SKM-1 treated with dmso at 0.1 percent for 144 hours (cell line): ENCODE measurements around the gene SEMA5B.

Experiments used
- DNase-seq: peaks from one replicate; lab custom pipeline; 2025; ENCODE audit not compliant: unreplicated experiment; lab: John Stamatoyannopoulos, UW

The SEMA5B gene

DNA sequence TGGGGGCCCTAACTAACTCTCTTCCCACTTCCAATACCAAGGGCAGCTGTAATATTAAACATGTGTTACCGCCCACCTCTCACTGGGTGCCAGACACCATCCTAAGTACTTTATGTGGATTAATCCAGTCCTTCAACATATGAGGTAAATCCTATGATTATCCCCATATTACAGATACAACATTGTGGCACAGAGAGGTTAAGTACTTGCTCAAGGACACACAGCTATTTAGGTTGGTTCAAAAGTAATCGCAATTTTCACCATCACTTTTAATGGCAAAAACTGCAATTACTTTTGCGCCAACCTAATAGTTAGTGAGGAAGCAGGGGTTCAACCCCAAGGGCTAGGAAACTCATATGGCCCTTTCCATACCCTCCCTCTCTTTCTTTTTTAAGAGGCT lies 100.8 kb downstream of the SEMA5B start:
- DNase-seq, result no peak

DNA sequence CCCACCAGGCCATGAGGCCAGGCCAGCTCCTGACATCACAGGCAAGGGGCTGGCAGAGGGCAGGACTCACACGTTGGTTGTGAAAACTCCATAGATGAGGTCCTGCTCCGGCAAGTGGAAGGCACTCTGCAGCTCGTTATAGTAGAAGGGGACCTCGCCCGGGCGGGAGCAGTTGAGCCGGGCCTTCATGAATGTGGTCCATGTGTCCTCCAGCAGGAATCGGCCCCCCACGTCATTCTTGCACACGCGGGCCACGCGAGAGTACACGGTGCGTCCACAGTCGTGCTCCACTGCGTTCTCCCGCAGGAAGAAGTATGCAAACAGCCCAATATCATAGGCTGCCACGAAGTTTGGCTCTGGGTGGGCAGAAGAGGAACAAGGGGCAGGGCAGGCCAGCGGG lies 101.2 kb downstream of the SEMA5B start:
- DNase-seq, result no peak

DNA sequence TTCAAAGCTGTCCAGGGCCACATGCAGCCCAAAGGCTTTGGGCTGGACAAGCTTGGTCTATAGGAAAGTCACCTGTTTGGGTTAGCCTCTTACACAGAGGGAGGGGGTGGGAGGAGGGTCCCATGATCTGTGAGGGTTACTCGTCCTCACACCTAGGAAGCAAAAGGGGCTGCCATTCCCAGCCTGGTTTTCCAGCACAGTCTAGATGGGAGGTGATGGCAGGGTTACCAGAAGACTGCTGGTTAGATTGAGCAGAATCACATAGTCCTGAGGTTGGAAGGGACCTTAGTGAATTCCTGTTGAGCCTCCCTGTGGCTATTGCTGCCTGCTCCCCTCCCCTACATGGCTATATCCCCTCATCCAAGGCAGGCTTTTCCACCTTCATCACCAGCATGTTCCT lies 101.8 kb downstream of the SEMA5B start:
- no peak for DNase-seq

DNA sequence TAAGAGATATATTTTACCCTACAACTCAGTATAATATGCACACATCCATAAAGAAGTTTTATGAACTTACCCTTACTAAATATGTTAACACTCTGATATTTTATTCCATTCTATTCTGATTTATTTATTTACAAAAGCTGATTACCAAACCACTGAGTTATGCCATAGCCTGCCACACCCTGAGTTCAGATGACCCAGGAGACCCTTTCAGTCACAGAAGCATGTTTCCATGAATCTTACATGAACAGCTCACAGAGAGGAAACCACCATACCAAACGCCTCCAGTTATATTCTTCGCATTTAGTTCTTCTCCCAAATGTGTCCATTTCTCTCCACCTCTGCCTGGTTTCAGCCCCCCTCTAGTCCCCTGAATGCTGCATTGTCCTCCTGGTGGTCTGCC lies 103.5 kb downstream of the SEMA5B start:
- no peak for DNase-seq

DNA sequence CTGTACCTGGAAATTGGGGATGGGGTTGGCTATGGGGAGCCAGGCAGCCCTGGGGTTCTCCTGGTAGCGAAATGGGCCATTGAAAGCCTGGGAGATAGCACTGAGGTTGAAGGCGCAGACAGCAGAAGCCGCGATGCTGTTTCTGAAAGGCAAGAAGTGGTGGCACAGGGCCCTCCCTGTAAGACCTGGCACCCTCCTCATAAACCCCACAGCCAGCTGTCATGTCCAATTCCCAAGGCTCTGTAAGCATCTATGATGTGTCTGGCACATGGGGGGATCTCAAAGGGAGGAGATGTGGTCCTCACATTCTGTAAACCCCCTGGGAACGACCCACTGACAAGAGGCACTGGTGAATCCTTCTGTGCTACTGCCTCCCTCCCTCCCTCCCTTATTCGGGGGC lies 104.0 kb downstream of the SEMA5B start:
- DNase-seq, result no peak

DNA sequence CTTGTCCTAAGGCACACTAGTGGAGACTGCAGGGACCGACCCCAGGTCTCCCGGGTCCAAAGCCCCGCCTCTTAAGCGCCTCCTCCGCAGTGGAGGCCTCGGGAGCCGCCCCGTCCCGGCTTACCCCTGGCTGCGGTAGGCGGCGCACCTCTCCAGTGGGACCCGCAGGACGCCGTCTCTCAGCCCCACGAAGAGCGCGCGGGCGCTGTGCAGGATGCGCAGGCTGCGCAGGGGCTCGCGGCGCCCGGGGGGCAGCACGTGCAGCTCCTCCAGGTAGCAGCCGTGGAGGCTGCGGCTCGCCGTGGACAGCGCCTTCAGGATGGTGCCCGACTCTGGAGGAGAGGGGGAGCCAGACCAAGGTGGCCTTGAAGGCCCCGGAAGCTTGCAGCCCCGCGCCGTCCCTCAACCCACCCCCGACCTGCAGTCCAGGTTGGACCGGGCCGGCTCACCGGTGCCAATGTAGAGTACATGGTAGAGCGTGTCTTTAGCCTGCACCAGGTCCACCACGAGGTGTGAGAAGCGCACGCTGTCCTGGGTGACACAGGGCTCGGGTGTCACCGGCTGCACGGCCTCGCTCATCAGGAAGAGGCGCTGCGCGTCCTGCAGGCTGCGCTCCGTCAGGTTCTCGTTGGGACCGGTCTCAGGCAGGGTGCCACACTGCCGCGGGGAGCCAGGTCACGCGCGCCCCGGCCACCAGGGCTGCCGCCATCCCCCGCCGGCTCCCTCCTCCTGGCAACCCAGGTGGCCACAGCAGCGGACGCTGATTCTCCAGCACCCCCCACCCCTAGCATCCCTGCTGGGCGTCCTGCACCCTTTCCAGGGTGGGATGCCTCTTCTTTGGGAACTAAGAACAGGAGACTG lies 105.5 kb downstream of the SEMA5B start:
- no peak for DNase-seq

DNA sequence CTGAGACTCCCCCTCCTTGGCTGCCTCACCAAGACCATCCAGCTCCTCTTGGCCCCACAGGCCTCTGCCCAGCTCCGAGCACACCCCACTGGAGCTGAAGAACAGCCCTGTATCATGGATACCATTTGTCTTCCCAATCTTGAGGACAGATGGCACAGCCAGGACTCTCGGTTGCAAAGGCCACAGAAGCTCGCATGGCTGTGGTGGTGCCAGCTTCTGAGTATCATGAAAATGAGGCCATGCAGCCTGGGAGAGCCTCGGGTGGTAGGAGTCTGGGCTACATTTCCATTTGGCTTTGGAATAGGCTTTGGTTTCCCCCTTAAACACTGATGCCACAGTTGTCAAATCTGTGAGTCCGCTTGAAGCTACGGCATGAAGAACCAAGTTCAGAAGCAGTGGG lies 106.6 kb downstream of the SEMA5B start:
- DNase-seq, result no peak

DNA sequence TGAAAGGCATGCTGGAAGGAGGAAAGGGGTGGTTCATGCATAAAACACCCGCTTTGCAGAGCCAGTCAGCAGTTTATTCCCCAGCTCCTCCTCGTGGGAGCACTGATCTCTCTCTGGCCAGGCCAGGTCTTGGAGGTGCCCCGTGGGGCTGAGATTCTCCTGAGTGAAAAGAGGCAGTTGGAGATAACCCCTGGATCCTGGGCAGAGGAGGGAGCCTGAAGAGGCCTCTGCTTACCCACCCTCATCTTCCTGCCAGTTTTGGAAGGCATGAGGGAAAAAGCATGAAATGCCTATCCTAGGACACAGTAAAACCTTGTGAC lies 108.3 kb downstream of the SEMA5B start:
- no peak for DNase-seq

DNA sequence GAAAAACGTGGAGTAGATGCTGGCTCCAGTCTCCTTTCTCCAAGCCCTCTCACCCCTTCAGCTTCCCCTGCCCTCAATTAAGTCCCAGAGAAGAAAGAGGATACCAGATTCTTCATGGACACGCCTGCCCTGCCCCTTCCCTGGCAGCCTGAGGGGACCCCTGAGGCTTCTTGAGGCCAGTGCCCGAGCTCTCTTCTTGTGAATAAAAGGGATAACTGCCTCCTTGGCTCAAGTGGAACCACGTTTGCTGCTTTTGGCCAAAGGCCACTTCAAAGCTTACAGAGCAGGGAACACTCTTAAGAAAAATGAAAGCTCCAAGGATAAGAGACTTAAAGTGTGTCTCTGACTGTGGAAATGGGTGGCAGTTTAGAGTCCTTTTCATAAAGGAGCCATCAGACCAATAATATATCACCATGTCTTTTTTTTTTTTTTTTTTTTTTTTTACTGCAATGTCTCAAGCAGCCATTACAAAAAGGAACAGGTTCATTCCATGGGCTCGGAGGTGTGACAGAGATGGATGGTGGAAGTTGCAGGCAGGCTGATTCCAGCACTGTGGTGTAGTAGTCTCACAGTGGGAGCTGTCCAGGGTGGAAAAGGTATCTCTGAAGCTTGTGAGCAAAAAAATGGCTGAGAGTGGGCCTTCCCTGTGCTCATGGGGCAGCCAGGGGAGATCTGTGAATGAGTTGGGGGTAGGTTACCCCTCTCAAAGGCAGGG lies 108.8 kb downstream of the SEMA5B start:
- no peak for DNase-seq

DNA sequence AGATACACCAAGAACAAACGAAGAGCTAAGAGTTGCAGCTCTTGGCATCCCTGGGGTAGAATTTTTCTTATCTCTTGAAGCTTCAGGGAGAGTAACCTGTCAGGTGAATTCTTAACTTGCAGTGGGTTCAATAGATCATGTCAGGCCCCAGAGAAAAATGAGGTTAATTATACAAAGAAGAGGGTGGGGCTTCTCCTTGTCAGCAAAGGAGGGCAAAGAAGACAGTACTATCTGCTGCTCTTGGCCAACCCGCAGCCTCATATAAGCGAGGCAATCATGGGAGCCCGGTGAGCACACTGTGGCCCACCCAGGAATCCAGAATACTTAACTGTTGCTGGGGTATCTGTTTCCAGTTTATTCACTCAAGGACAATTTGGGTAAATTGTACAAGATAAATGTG lies 110.2 kb downstream of the SEMA5B start:
- no peak for DNase-seq

DNA sequence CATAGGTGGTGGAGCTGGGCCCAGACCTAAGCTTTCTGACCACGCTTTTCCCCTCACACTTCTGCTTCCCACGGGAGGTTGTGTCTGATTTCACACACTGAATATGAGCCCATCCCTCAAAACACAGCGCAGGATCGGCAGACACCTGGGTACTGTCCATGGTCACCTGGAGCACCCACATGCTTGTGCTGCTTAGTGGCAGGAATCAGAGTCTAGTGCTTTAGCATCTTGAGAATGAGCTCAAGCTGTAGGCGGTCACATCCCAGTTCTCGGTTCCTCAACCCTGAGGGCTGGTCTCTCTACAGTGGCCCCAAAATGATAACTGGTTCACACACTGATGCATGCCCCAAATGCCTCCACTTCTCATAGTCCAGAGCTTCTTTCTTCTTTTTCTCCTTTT lies 111.0 kb downstream of the SEMA5B start:
- no peak for DNase-seq

DNA sequence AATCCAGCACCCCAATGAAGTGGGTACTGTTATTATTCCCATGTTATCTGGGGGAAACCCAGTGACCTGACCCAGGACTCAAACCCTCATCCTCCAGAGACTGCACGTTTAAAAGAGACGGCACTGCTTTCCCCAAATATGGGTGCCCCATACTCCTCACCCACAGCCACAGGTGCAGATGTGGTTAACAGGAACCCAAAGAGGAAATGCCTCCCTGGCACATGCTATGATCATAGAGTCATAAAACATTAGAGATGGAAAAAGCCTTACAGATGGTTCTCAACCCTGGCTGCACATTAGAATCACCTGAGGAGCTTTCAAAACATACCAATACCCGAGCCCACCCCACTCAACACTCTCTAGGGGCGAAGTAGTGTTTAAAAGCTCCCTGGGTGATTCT lies 111.5 kb downstream of the SEMA5B start:
- DNase-seq, result no peak

DNA sequence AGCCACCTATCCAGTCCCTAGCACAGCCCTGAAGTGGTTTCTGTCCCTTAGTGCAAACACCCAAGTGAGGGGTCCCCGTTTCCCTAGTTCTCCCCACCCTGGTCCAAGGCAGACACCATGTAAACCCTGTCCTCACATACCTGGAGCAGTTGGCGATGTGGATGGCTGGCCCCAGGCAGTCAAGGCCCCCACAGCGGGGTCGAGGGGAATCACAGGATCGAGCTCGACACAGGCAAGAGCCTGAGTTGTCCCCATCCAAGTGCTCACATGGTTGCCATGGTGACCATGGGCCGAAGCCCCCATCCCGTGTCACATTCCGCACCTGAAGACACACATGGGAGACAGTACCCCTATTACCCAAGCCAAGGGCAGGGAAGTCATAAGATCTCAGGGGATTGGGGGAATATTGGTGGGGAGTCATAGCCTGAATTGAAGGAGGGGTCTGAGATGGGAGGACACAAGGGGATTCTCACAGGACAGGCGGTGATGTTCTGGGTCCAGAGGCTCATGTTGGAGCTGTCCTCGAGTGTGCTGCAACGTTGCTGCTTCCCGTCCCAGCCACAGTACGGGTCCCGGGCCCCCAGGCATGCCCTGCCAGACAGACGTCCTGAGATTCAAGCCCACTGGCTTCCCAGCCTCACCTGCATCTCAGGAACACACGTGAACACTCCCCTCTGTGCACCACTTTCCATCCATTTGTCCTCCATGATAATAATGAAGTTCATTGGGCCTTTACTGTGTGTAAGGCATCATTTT lies 112.1 kb downstream of the SEMA5B start:
- DNase-seq, result no peak

DNA sequence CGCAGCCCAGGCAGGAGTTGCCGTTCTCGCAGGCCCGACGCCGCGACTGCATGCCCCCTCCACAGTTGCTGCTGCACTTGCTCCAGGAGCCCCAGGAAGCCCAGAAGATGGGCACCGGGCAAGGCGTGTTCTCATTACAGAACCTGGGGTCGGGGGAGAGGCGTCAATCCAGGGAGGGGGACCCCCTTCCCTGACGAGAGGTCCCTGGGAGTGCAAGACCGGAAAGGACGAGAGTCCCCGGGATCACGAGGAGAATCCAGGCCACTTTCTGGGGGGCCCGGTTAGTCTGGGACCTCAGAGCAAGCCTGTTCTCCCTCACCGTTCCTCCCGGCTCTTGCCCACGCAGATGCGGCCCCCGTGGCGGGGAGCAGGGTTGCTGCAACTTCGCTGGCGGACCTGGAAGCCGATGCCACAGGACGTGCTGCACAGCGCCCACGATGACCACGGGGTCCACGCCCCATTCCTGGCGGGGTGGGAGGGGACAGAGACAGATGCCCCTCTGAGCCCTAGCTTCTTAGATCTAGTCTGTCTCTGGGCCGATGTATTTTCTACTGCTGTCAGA lies 113.9 kb downstream of the SEMA5B start:
- no peak for DNase-seq

DNA sequence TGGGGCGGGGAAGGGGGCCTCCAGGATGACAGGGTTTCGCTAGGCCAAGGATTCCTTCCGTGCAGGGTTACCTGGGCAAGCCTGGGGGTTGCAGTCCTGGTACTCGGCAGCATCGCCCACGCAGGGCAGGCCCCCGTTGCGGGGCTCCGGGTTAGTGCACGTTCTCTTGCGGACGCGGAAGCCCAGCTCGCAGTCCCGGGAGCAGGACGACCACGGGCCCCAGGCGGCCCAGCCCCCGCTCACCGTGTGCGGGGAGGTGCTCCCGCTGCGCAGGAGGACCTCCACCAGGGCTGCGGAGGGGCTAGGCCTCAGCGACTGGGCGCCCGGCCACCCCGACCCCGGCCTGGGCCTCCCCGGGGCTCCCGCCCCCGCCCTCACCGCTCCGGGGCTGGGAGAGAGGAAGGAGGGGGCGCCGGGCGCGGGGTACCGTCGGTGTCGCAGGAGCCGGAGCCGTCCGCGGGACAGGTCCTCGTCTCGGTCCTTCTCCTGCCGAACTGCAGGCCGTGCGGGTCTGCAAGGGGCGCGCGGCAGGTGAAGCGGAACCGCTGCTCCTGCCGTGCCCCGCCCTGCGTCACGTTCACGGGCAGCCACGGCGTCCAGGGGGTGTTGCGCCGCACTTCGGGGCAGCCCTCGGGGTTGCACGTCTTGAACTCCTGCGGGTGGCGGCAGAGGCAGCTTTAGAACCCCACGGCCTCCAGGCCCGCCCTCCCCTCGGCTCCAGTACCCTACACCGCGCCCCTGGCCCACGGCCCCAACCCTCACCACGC lies 114.6 kb downstream of the SEMA5B start:
- DNase-seq, result no peak

DNA sequence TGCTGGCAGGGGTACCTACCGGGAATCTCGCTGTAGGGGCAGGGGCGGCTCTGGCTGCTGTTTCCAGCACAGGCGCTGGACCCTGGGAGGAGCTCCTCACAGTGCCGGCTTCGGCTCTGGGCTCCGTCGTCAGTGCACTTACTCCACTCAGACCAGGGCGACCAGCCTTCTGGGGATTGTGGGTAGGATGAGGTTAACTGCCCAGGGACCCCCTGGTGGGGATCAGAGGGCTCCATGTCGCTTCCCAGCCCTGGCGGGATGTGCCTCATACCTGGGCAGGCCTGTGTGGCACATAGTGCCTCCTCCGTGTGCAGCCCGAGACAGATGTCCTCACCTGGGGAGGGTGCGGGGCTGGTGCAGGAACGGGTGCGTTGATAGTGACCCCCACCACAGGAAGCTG lies 115.7 kb downstream of the SEMA5B start:
- no peak for DNase-seq

DNA sequence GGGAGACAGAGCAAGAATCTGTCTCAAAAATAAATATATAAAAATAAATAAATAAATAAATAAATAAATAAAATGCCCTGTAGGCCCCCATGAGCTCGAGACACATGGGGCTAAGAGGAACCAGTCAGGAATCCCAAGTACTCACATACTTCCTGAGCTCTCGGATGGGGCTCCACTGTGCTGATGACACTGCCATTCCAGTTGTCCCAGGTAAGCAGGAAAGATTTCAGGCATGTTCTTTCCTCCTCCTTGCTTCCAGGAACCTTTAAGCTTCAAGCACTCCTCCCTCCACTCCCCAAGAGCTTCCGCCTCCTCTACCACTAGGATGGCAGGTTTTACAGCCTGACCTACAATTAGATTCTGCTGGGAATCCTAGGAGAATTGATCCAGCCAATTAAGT lies 119.3 kb downstream of the SEMA5B start:
- DNase-seq, result no peak

DNA sequence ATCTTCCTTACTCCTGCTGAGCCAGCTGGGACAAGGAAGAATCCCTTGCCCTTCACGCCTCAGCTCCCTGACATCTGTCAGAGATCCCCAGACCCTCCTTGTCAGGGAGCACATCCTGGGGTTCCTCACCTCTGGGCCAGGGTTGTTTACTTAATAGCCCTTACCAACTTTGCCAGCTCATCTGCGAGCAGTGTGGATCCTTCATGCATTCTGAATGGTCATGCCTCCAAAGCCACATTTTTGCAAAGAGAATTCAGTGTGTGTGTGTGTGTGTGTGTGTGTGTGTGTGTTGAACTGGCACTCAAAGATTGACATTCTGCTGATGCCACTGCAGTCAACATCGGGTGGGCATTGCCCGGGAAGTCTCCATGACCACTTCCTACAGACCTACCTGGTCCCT lies 120.1 kb downstream of the SEMA5B start:
- DNase-seq, result no peak

DNA sequence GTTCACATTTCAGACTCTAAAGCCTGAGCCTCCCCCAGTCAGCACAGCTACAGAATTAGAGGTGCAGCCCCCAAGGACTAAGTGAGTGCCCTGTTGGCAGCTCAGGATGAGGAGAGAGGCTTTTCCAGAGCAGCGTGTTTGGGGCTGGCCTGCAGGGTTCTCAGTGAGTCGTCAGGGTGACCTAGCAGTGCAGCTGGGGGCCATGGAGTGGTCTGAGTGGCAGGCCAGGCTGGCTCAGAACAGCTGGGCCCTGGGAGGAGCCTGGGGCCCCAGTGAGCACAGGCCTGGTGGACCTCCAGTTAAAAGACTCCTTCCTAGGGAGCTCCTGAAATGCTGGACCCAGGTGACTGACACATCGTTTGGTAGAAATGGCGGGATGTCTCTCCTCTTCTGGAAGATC lies 124.4 kb downstream of the SEMA5B start:
- DNase-seq, result no peak

DNA sequence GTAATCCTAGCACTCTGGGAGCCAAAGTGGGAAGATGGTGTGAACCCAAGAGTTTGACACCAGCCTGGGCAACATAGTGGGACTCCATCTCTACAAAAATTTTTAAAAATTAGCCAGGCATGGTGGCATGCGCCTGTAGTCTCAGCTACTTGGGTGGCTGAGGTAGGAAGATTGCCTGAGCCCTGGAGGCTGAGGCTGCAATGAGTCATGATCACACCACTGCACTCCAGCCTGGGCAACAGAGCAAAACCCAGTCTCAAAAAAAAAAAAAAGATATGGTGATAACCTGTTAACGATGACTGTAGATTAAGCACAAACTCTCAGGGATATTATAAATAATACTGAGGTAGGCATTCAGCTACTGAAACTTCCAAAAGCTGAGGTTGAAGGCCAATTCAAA lies 125.2 kb downstream of the SEMA5B start:
- DNase-seq, result no peak

DNA sequence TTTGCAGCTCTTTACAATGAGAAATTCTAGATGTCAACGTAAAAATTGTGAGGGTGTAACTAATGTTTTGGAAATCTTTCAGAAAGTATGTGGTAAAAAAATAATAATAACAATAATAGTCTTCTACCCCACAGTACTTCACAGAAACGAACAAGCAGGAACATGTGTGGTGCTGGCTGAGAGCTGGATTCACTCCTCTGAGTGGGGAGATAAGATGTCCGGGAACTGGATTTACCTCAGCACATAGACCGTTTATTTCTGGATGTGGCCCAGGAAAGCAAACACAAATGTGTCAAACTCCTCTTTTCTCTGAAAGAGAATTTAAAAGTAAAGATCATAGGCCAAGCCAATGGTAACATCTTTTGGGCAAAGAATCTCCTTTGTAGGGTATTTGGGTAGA lies 129.3 kb downstream of the SEMA5B start:
- no peak for DNase-seq
